Ishikawa (cell line): ENCODE data around the gene FDXR.

Source experiments
- CEBPB ChIP-seq: IDR thresholded peaks from 2 replicates; pipeline ENCODE4 v1.6.1; 2012
- CREB1 ChIP-seq: IDR thresholded peaks from 2 replicates; pipeline ENCODE4 v1.6.1; 2012; ENCODE audit warnings: low read depth
- EGR1 ChIP-seq: IDR thresholded peaks from 2 replicates; pipeline ENCODE4 v1.6.1; 2012
- EP300 ChIP-seq: IDR thresholded peaks from 2 replicates; pipeline ENCODE4 v1.6.1; 2012; ENCODE audit warnings: borderline replicate concordance
- FOXM1 ChIP-seq: IDR thresholded peaks from 2 replicates; pipeline ENCODE4 v1.6.1; 2012; ENCODE audit warnings: low read depth, borderline replicate concordance
- MAX ChIP-seq: IDR thresholded peaks from 2 replicates; pipeline ENCODE4 v1.6.1; 2012
- NFIC ChIP-seq: IDR thresholded peaks from 2 replicates; pipeline ENCODE4 v1.6.1; 2012
- RAD21 ChIP-seq: IDR thresholded peaks from 2 replicates; pipeline ENCODE4 v1.6.1; 2012; ENCODE audit warnings: low read depth
- TAF1 ChIP-seq: IDR thresholded peaks from 2 replicates; pipeline ENCODE4 v1.6.1; 2012; ENCODE audit warnings: low read depth, mild to moderate bottlenecking
- TCF12 ChIP-seq: IDR thresholded peaks from 2 replicates; pipeline ENCODE4 v1.6.1; 2012; ENCODE audit warnings: low read depth
- TEAD4 ChIP-seq: IDR thresholded peaks from 2 replicates; pipeline ENCODE4 v1.6.1; 2012
- USF1 ChIP-seq: IDR thresholded peaks from 2 replicates; pipeline ENCODE4 v1.6.1; 2012
- YY1 ChIP-seq: IDR thresholded peaks from 2 replicates; pipeline ENCODE4 v1.6.1; 2012; ENCODE audit warnings: low read depth
- ZBTB7A ChIP-seq: IDR thresholded peaks from 2 replicates; pipeline ENCODE4 v1.6.1; 2012; ENCODE audit warnings: low read depth
- TF ChIP-seq, protein P1 (sequence below): IDR thresholded peaks from 2 replicates; pipeline ENCODE4 v1.6.1; 2012; ENCODE audit warnings: low read depth, mild to moderate bottlenecking

FDXR gene

DNA sequence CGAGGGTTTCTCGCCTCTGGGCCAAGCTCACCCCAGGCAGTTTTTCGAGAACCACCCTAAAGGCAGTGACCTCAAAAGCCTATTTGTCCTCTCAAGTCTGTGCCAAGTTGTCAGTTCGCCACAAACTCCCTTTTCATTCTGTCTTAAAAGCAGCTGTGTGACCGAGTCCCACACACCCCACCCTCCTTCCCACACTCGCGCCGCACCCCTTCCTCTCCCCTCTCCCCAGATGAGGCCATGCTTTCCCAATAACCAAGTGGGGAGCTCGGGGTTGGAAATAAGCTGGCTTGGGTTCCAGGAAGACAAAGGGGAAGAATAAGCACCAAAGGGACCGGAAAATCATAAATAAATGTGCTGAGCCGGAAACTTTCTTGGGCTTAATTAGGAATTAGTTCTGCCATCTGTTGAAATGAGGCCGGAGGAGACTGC is 49.8 kb downstream of the FDXR start:
- no peak for TF ChIP-seq CEBPB
- TF ChIP-seq TAF1 = no peak
- no peak for TF ChIP-seq MAX
- no peak for TF ChIP-seq USF1
- no peak for TF ChIP-seq ZBTB7A
- no peak for TF ChIP-seq CREB1
- no peak for TF ChIP-seq RAD21
- TF ChIP-seq TEAD4 = no peak
- no peak for TF ChIP-seq NFIC
- no peak for TF ChIP-seq TCF12
- TF ChIP-seq, protein P1, sequence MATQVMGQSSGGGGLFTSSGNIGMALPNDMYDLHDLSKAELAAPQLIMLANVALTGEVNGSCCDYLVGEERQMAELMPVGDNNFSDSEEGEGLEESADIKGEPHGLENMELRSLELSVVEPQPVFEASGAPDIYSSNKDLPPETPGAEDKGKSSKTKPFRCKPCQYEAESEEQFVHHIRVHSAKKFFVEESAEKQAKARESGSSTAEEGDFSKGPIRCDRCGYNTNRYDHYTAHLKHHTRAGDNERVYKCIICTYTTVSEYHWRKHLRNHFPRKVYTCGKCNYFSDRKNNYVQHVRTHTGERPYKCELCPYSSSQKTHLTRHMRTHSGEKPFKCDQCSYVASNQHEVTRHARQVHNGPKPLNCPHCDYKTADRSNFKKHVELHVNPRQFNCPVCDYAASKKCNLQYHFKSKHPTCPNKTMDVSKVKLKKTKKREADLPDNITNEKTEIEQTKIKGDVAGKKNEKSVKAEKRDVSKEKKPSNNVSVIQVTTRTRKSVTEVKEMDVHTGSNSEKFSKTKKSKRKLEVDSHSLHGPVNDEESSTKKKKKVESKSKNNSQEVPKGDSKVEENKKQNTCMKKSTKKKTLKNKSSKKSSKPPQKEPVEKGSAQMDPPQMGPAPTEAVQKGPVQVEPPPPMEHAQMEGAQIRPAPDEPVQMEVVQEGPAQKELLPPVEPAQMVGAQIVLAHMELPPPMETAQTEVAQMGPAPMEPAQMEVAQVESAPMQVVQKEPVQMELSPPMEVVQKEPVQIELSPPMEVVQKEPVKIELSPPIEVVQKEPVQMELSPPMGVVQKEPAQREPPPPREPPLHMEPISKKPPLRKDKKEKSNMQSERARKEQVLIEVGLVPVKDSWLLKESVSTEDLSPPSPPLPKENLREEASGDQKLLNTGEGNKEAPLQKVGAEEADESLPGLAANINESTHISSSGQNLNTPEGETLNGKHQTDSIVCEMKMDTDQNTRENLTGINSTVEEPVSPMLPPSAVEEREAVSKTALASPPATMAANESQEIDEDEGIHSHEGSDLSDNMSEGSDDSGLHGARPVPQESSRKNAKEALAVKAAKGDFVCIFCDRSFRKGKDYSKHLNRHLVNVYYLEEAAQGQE = no peak

GRCh38 chr17:74822335-74822938 is 50.4 kb downstream of the FDXR start:
- TF ChIP-seq NFIC = no peak
- TF ChIP-seq MAX = no peak
- no peak for TF ChIP-seq CREB1
- no peak for TF ChIP-seq TCF12
- TF ChIP-seq EGR1 = no peak

DNA sequence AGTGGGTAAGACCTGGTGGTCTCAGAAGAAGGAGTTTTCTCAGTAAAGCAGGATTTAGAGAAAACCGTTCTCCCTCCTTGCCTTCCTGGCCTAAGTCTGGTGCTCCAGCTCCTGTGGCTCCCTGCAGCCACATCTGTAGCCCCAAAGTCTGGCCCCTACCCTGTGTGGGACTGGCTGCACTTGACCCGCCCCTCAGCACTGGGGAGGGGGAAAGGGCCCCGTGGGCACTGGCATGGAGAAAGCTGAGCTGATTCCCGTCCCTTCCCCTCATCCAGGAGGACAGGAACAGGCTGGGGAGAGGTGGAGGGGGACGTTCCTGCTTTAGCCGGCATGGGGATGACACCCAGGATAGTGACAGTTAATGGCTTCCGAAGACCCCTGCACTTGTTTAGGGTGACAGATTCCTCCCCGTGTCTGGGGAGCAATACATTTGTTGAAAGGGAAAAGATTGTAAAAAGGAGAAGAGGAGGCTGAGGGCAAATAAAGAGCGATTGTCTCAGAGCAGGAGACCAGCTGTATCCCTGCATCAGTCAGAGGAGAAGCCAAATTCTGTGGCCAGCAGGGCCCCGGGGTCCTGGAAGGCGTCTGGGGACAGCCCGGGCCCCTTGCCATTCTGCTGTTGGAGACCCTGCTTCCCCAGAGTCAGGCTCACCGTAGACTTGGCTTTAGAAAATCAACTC is 51.0 kb downstream of the FDXR start:
- no peak for TF ChIP-seq TCF12
- TF ChIP-seq RAD21 = no peak
- TF ChIP-seq EP300 = no peak
- no peak for TF ChIP-seq TEAD4

DNA sequence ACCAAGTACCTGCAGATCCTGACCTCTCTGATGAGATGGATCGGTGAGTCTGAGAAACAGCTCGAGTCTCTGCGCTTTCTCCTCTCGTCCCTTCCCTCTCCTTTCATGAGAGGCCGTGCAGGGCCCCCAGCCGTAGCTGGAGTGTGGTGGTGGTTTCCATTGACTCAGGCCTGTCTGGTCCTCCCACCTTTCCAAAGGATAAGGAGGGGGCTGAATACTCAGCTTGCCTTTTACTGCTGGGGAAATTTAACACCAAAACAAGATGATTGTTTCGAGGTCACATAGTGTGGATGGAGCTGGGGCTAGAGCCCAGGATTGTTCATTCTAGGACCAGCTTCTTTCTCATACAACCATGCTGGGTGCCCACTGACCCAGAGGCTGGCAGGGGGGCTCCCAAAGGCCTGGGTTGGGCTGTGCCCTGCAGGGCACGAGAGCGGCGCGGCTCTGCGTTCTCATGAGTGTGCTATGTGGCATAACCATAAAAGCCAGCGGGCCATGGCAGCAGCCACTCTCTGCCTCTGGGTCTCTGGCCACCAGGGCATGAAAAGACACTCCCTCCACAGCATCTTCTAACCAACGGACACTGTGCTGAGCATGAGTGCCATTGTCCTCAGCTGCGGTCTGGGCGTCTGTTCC is 52.9 kb downstream of the FDXR start:
- no peak for TF ChIP-seq TCF12
- no peak for TF ChIP-seq FOXM1

DNA sequence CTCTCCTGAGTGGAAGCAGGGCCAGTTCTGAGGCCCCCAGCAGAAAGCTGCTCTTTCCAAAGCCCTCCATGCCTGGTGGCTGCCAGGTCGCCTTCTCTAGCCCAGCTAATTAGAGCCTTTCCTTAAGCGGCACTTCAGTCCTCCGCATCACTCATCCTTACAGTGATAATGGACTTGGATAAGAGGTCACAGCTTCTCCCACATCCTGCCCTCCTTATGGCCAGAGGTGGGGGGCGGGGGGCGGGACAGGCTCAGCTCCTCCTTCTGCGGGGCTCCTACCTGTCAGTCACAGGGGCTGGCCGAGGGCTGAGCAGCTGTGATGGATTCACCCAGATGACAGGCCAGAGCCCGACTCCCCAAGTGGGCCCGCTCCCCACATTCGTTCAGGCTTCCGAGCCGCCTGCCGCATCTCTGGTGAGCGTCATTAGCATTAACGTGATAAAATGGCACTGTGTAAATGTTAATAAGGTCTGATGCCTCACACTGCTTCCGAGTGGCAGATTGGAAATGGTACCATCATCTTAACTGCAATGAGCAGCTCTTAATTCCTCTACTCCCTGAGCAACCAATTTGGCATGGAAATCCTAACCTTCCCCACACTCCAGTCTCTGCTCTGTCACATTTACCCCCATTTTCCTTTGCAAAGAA is 54.4 kb downstream of the FDXR start:
- no peak for TF ChIP-seq TAF1
- no peak for TF ChIP-seq NFIC
- TF ChIP-seq TEAD4 = no peak
- TF ChIP-seq TCF12 = no peak
- TF ChIP-seq USF1 = no peak
- TF ChIP-seq YY1 = no peak
- TF ChIP-seq ZBTB7A = no peak
- TF ChIP-seq, protein P1 = no peak
- TF ChIP-seq CEBPB = no peak
- no peak for TF ChIP-seq EGR1
- TF ChIP-seq EP300 = no peak
- TF ChIP-seq MAX = no peak
- TF ChIP-seq RAD21 = no peak
- TF ChIP-seq FOXM1 = no peak
- no peak for TF ChIP-seq CREB1
